Duodenal mucosa (tissue), 2 donors: ENCODE results near the gene MRPL48.
A peak's percentile ranks its signal among the peaks of the same experiment; 100 is the strongest.
"Not testable (repeated sequence)": the region's sequence is repeated elsewhere in the genome, so short reads cannot be mapped to it uniquely, and the experiment has no call there.

Experiments used
- H3K27ac ChIP-seq: one replicate; pipeline ENCODE4 v1.7.0; 2013; ENCODE audit warnings: low read depth, low read length
- H3K27me3 ChIP-seq, 2 donors: one replicate each; pipeline ENCODE4 v1.7.0; 2013; ENCODE audit warnings: low read length in 2 of 2, control low read depth in 1 of 2; ENCODE audit not compliant: insufficient read depth in 2 of 2, control insufficient read depth in 1 of 2
- H3K36me3 ChIP-seq, 2 donors: one replicate each; pipeline ENCODE4 v1.7.0; 2013; ENCODE audit warnings: low read length in 2 of 2, control low read depth in 1 of 2; ENCODE audit not compliant: insufficient read depth in 2 of 2, control insufficient read depth in 1 of 2
- H3K4me1 ChIP-seq, 2 donors: one replicate each; pipeline ENCODE4 v1.7.0; 2013; ENCODE audit warnings: low read length in 2 of 2, control low read depth in 1 of 2; ENCODE audit not compliant: insufficient read depth in 2 of 2, control insufficient read depth in 1 of 2
- H3K4me3 ChIP-seq, 2 donors: one replicate each; pipeline ENCODE4 v1.7.0; 2013; ENCODE audit warnings: low read length in 2 of 2, low read depth in 1 of 2
- H3K9ac ChIP-seq, 2 donors: one replicate each; pipeline ENCODE4 v1.7.0; 2013; ENCODE audit warnings: low read length in 2 of 2, low read depth in 1 of 2
- H3K9me3 ChIP-seq, 2 donors: one replicate each; pipeline ENCODE4 v1.7.0; 2013; ENCODE audit warnings: low read length in 2 of 2, control low read depth in 1 of 2; ENCODE audit not compliant: control insufficient read depth in 1 of 2

MRPL48 gene

GRCh38 chr11:73770811-73771210 is 16.9 kb upstream of the MRPL48 start:
- not testable (repeated sequence) for H3K9me3 ChIP-seq, H3K27ac ChIP-seq, H3K4me3 ChIP-seq, H3K4me1 ChIP-seq, H3K9ac ChIP-seq, H3K27me3 ChIP-seq, H3K36me3 ChIP-seq

DNA sequence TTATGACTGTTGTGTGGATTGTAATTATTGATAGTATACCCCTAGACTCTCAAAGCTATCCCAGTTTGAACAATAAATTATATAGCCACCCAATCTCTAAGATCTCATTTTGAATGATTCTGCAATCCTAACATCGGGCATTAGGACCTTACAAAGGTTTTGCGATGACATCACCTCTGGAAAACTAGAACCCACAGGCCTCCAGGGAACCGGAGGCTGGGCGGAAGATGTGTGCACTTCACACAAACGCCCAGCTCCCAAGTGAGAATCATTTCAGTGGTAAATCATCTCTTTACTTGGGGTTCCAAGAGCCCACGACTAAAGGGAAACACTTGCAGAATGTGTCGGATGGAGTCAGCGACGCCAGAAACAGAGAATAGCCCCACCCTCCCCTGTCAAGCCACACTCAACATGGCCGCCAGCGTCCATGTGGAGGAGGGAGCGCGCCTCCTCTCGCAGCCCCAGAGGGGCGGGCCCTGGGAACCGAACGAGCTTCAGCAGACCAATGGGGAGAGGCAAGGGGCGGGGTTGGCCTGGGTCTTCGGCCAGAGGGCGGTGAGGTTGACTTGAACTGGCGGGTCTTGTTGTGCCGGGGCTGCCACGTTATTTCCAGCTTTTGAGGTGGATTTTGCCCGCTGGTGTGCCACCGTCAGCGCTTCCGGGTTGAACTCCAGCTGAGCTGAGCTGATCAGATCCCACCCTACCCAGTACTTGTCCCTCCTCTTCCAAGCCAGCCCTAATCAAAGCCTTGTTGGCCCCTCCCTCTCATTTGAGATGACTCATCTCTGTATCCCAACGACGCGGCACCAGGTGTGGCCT is 8.4 kb upstream of the MRPL48 start:
- peak overlapping the region; percentile 77 to 78 for H3K4me3 ChIP-seq
- H3K9ac ChIP-seq: peak overlapping the region; percentile 71 to 76
- H3K9me3 ChIP-seq: no peaks in the 10 kb centered on the region
- no peaks in the 10 kb centered on the region for H3K36me3 ChIP-seq
- H3K27ac ChIP-seq: peak overlapping the region; percentile 100
- H3K27me3 ChIP-seq: no peaks in the 10 kb centered on the region
- peaks cover 8 to 11% of the 10 kb centered on the region in 2 donors for H3K4me1 ChIP-seq

- no peak overlapping the region for H3K9ac ChIP-seq
- no peaks in the 10 kb centered on the region for H3K9me3 ChIP-seq
- H3K27ac ChIP-seq: no peak overlapping the region
- peaks cover 8 to 11% of the 10 kb centered on the region in 2 donors for H3K4me1 ChIP-seq
- H3K36me3 ChIP-seq: no peaks in the 10 kb centered on the region
- H3K27me3 ChIP-seq: no peaks in the 10 kb centered on the region
- no peak overlapping the region for H3K4me3 ChIP-seq
Observed at GRCh38 chr11:73781303-73781702, 6.4 kb upstream of the MRPL48 start.

GRCh38 chr11:73783483-73784020 is 4.1 kb upstream of the MRPL48 start:
- no peak overlapping the region for H3K4me3 ChIP-seq
- peak overlapping the region; percentile 2 to 33 for H3K9ac ChIP-seq
- H3K36me3 ChIP-seq: no peaks in the 10 kb centered on the region
- H3K27me3 ChIP-seq: no peaks in the 10 kb centered on the region
- no peak overlapping the region for H3K27ac ChIP-seq
- H3K9me3 ChIP-seq: no peaks in the 10 kb centered on the region
- H3K4me1 ChIP-seq: peaks cover 11 to 18% of the 10 kb centered on the region in 2 donors

DNA sequence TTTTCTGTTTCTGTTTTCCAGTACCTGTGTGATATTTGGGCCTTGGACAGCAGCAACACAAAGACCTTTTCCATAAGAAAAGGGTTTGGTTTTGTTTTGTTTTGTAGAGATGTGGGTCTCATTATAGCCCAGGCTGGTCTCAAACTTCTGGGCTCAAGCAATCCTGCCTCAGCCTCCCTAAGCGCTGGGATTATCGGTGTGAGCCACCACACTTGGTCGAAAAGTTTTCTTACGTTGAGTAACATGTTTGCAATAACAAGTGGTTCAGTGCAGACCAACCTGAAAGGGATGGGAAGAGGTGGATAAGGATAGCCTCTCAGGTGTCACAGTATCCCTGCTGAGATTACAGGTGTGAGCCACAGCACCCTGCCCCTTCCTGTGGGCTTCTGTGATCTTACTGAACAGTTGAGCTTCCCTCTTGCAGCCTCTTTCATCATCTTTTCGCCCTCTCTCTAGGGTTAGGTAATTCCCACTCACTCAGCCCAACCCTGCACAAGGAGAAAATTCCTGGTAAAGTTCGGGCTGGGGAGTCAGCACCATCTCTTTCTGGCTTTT is 3.5 kb upstream of the MRPL48 start:
- H3K27ac ChIP-seq: no peak overlapping the region
- no peaks in the 10 kb centered on the region for H3K9me3 ChIP-seq
- H3K27me3 ChIP-seq: no peaks in the 10 kb centered on the region
- peaks cover 17 to 24% of the 10 kb centered on the region in 2 donors for H3K4me1 ChIP-seq
- no peak overlapping the region for H3K4me3 ChIP-seq
- H3K36me3 ChIP-seq: no peaks in the 10 kb centered on the region
- no peak overlapping the region for H3K9ac ChIP-seq

DNA sequence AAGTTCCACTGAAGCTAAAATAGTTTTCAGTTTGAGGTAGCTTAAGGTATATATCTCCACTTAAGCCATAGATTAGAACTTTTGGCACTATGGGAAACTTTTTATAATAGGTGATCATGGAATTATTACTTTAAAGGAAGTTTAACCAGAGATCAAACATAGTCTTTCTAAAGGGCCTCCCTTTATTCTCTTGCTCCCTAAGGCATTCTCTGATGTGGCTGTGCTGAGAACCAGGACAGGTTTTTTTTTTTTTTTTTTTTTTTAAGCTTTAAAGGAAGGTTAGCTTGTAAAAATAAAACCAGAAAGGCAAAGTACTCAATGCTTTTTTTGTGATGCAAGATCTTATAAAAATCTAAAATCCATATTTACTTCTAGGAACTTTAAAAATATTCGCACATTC is 2.9 kb upstream of the MRPL48 start:
- Histone ChIP-seq H3K9me3 (no peaks in the 10 kb centered on the region), H3K9ac (no peak overlapping the region), H3K36me3 (no peaks in the 10 kb centered on the region), H3K27ac (no peak overlapping the region), H3K4me1 (peaks cover 18 to 26% of the 10 kb centered on the region in 2 donors), H3K4me3 (no peak overlapping the region), H3K27me3 (no peaks in the 10 kb centered on the region)

DNA sequence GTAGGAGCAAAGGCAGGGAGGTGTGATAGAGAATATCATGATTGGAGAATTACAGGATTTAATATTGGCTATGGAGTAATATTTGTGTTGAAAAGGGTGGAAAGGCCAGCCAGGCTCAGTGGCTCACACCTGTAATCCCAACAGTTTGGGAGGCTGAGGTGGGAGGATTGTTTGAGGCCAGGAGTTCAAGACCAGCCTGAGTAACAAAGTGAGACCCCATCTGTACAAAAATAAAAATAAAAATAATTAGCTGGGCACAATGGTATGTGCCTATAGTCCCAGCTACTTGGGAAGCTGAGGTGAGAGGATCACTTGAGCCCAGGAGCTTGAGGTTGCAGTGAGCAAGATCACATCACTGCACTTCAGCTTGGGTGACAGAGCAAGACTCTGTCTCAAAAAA is 2.2 kb upstream of the MRPL48 start:
- H3K4me3 ChIP-seq, H3K27ac ChIP-seq, H3K27me3 ChIP-seq, H3K9me3 ChIP-seq, H3K9ac ChIP-seq, H3K36me3 ChIP-seq: not testable (repeated sequence)
- peaks cover 18 to 26% of the 10 kb centered on the region in 2 donors for H3K4me1 ChIP-seq

- Histone ChIP-seq H3K36me3 (no peaks in the 10 kb centered on the region), H3K9ac (peak overlapping the region; percentile 83 to 88), H3K9me3 (no peaks in the 10 kb centered on the region), H3K4me3 (peak overlapping the region; percentile 86 to 90), H3K27me3 (no peaks in the 10 kb centered on the region), H3K27ac (peak overlapping the region; percentile 92), H3K4me1 (peaks cover 20 to 26% of the 10 kb centered on the region in 2 donors)
Observed at GRCh38 chr11:73787051-73787642, 527 bp upstream of the MRPL48 start.

- Histone ChIP-seq H3K9ac (peak overlapping the region in 1 of 2 donors; percentile 88), H3K36me3 (no peaks in the 10 kb centered on the region), H3K9me3 (no peaks in the 10 kb centered on the region), H3K4me1 (peaks cover 14 to 15% of the 10 kb centered on the region in 2 donors), H3K27me3 (no peaks in the 10 kb centered on the region), H3K4me3 (peak overlapping the region in 1 of 2 donors; percentile 90), H3K27ac (no peak overlapping the region)
Observed at GRCh38 chr11:73789279-73789670, 1.6 kb downstream of the MRPL48 start.

- Histone ChIP-seq H3K27ac (no peak overlapping the region), H3K9me3 (no peaks in the 10 kb centered on the region), H3K36me3 (peaks cover 0 to 6% of the 10 kb centered on the region in 2 donors), H3K9ac (no peak overlapping the region), H3K27me3 (no peaks in the 10 kb centered on the region), H3K4me3 (no peak overlapping the region), H3K4me1 (peaks cover 9 to 11% of the 10 kb centered on the region in 2 donors)
Observed at GRCh38 chr11:73792584-73792983, 4.9 kb downstream of the MRPL48 start.
